GM18505 (cell line): Measurements from ENCODE around the gene KCNIP2.
"Not testable (repeated sequence)": the region's sequence is repeated elsewhere in the genome, so short reads cannot be mapped to it uniquely, and the experiment has no call there.

Source experiments
- ATAC-seq: cut with Tn5 transposase; IDR thresholded peaks from one replicate; pipeline ENCODE4 v1.9.1; 2021; ENCODE audit not compliant: unreplicated experiment
- POLR2A ChIP-seq: IDR thresholded peaks from 4 replicates; pipeline ENCODE4 v1.6.1; 2011; ENCODE audit warnings: borderline replicate concordance; ENCODE audit not compliant: insufficient read depth, insufficient read length; ENCODE audit errors: extremely low read depth

KCNIP2 gene

GRCh38 chr10:101807158-101807557, 36.4 kb downstream of the KCNIP2 start:
- ATAC-seq, result no peak
- TF ChIP-seq POLR2A, result no peak

GRCh38 chr10:101803511-101803910, 40.1 kb downstream of the KCNIP2 start:
- ATAC-seq, result no peak
- TF ChIP-seq POLR2A, result no peak

GRCh38 chr10:101797403-101798059, 46.1 kb downstream of the KCNIP2 start:
- no peak for TF ChIP-seq POLR2A
- ATAC-seq, result no peak

GRCh38 chr10:101793526-101793925, 50.1 kb downstream of the KCNIP2 start:
- no peak for ATAC-seq
- TF ChIP-seq POLR2A, result no peak

- no peak for ATAC-seq
- no peak for TF ChIP-seq POLR2A
Measured at GRCh38 chr10:101789686-101790085, 53.9 kb downstream of the KCNIP2 start.

GRCh38 chr10:101789231-101789630, 54.4 kb downstream of the KCNIP2 start:
- not testable (repeated sequence) for ATAC-seq

- no peak for ATAC-seq
- TF ChIP-seq POLR2A, result no peak
Measured at GRCh38 chr10:101785801-101786200, 57.8 kb downstream of the KCNIP2 start.

GRCh38 chr10:101784558-101784957, 59.0 kb downstream of the KCNIP2 start:
- peak; percentile 19 for TF ChIP-seq POLR2A
- no peak for ATAC-seq

- ATAC-seq, result no peak
- TF ChIP-seq POLR2A, result peak; percentile 6
Measured at GRCh38 chr10:101783736-101784118, 59.9 kb downstream of the KCNIP2 start.

- TF ChIP-seq POLR2A, result peak; percentile 55
- peak; percentile 38 for ATAC-seq
Measured at GRCh38 chr10:101782811-101783735, 60.5 kb downstream of the KCNIP2 start, which contains the start of gene NPM3. NPM3 (minus strand) TSS chr10:101783446; CDS start chr10:101783390, 56 bp downstream.

GRCh38 chr10:101781984-101782810, 61.4 kb downstream of the KCNIP2 start:
- no peak for ATAC-seq
- no peak for TF ChIP-seq POLR2A

GRCh38 chr10:101781655-101781983, 62.0 kb downstream of the KCNIP2 start:
- no peak for ATAC-seq
- no peak for TF ChIP-seq POLR2A
